SU-DHL-6 (cell line): Measurements from ENCODE around the gene MOAP1.

Experiments
- H2AFZ ChIP-seq: fragments of 200-600 bp; sonication (generic); 2 replicates; pipeline ENCODE4 v1.6.1; 2014; ENCODE audit warnings: low read depth, mild to moderate bottlenecking, moderate library complexity, mixed read lengths, antibody characterized with exemption, low read length; ENCODE audit not compliant: severe bottlenecking
- H3F3A ChIP-seq: fragments of 200-600 bp; shearing (Covaris generic); 2 replicates; pipeline ENCODE4 v1.6.0; 2016; ENCODE audit warnings: antibody characterized with exemption, mild to moderate bottlenecking; ENCODE audit not compliant: insufficient read depth
- H3K27ac ChIP-seq: fragments of 200-600 bp; sonication (generic); 2 replicates; pipeline ENCODE4 v1.5.1; 2016; ENCODE audit warnings: low read depth, mild to moderate bottlenecking, low read length, moderate library complexity, mixed read lengths
- H3K27me3 ChIP-seq: fragments of 200-600 bp; sonication (generic), shearing (Covaris generic); 2 replicates; pipeline ENCODE4 v1.6.0; 2014; ENCODE audit warnings: mild to moderate bottlenecking, low read length
- H3K36me3 ChIP-seq: fragments of 200-600 bp; sonication (generic); 2 replicates; pipeline ENCODE4 v1.6.1; 2014; ENCODE audit warnings: mild to moderate bottlenecking, low read length, mixed read lengths
- H3K4me2 ChIP-seq: fragments of 300-600, 200-600 bp; shearing (Covaris generic), sonication (generic); 2 replicates; pipeline ENCODE4 v1.6.0; 2014; ENCODE audit warnings: low read length, low read depth, mild to moderate bottlenecking; ENCODE audit not compliant: poor library complexity, severe bottlenecking
- H3K4me3 ChIP-seq: fragments of 200-600 bp; sonication (generic); 2 replicates; pipeline ENCODE4 v1.5.1; 2014; ENCODE audit warnings: antibody characterized with exemption, low read length, mild to moderate bottlenecking, mixed read lengths; ENCODE audit not compliant: insufficient read depth, poor library complexity, severe bottlenecking
- H3K79me2 ChIP-seq: fragments of 200-600 bp; sonication (generic); 2 replicates; pipeline ENCODE4 v1.6.1; 2014; ENCODE audit warnings: mild to moderate bottlenecking, low read length, moderate library complexity; ENCODE audit not compliant: insufficient read depth
- H3K9ac ChIP-seq: fragments of 200-600 bp; sonication (generic); 2 replicates; pipeline ENCODE4 v1.7.0; 2014; ENCODE audit warnings: mild to moderate bottlenecking, low read length
- H3K9me2 ChIP-seq: fragments of 200-600 bp; sonication (generic); replicated peaks from 2 replicates; pipeline ENCODE4 v1.6.1; 2014; ENCODE audit warnings: low read length; ENCODE audit not compliant: insufficient read depth
- H3K9me3 ChIP-seq: fragments of 200-600 bp; sonication (generic); 2 replicates; pipeline ENCODE4 v1.6.1; 2014; ENCODE audit warnings: low read length, mixed read lengths; ENCODE audit not compliant: insufficient read depth
- H4K20me1 ChIP-seq: fragments of 200-600 bp; sonication (generic); 2 replicates; pipeline ENCODE4 v1.6.1; 2014; ENCODE audit warnings: low read depth, mild to moderate bottlenecking, antibody characterized with exemption, low read length, moderate library complexity, mixed read lengths
- CTCF ChIP-seq: fragments of 200-600 bp; sonication (generic); IDR thresholded peaks from one replicate; pipeline ENCODE4 v1.5.1; 2017; ENCODE audit warnings: antibody characterized with exemption, mild to moderate bottlenecking, low read length, moderate library complexity; ENCODE audit not compliant: insufficient read depth, poor library complexity, severe bottlenecking
- EZH2phosphoT487 ChIP-seq: fragments of 200-600 bp; sonication (generic), shearing (Covaris generic); conservative IDR thresholded peaks from 2 replicates; pipeline ENCODE4 v1.6.1; 2018; ENCODE audit warnings: mild to moderate bottlenecking, antibody characterized with exemption, low read length, moderate library complexity, mixed read lengths

The MOAP1 gene

GRCh38 chr14:93153121-93153520 is 31.6 kb downstream of the MOAP1 start:
- no peaks in the 10 kb centered on the region for H4K20me1 ChIP-seq
- H2AFZ ChIP-seq, result no peak overlapping the region
- no peak overlapping the region for H3K4me3 ChIP-seq
- no peaks in the 10 kb centered on the region for H3K36me3 ChIP-seq
- H3K27me3 ChIP-seq, result no peaks in the 10 kb centered on the region
- no peaks in the 10 kb centered on the region for H3K9me2 ChIP-seq
- H3K27ac ChIP-seq, result no peak overlapping the region
- H3K4me2 ChIP-seq, result no peak overlapping the region
- no peaks in the 10 kb centered on the region for H3K9me3 ChIP-seq
- TF ChIP-seq CTCF (no peak), EZH2phosphoT487 (no peak)
- no peaks in the 10 kb centered on the region for H3K79me2 ChIP-seq
- no peak overlapping the region for H3K9ac ChIP-seq
- no peaks in the 10 kb centered on the region for H3F3A ChIP-seq

GRCh38 chr14:93150227-93151208 is 34.2 kb downstream of the MOAP1 start:
- no peaks in the 10 kb centered on the region for H3K79me2 ChIP-seq
- no peaks in the 10 kb centered on the region for H3K36me3 ChIP-seq
- H2AFZ ChIP-seq, result no peak overlapping the region
- H3K27ac ChIP-seq, result no peak overlapping the region
- H3K4me2 ChIP-seq, result no peak overlapping the region
- H3K9ac ChIP-seq, result no peak overlapping the region
- no peak overlapping the region for H3K4me3 ChIP-seq
- no peaks in the 10 kb centered on the region for H3K9me3 ChIP-seq
- H3K27me3 ChIP-seq, result no peaks in the 10 kb centered on the region
- TF ChIP-seq EZH2phosphoT487 (no peak), CTCF (no peak)
- no peaks in the 10 kb centered on the region for H3F3A ChIP-seq
- H4K20me1 ChIP-seq, result no peaks in the 10 kb centered on the region
- H3K9me2 ChIP-seq, result no peaks in the 10 kb centered on the region

- H3K4me3 ChIP-seq, result no peak overlapping the region
- H3F3A ChIP-seq, result no peaks in the 10 kb centered on the region
- no peaks in the 10 kb centered on the region for H3K9me2 ChIP-seq
- no peak overlapping the region for H3K9ac ChIP-seq
- TF ChIP-seq EZH2phosphoT487 (no peak), CTCF (no peak)
- H4K20me1 ChIP-seq, result no peaks in the 10 kb centered on the region
- H3K9me3 ChIP-seq, result no peaks in the 10 kb centered on the region
- H3K36me3 ChIP-seq, result no peaks in the 10 kb centered on the region
- no peak overlapping the region for H3K4me2 ChIP-seq
- H3K27me3 ChIP-seq, result no peaks in the 10 kb centered on the region
- H3K79me2 ChIP-seq, result no peaks in the 10 kb centered on the region
- H3K27ac ChIP-seq, result no peak overlapping the region
- no peak overlapping the region for H2AFZ ChIP-seq
These were observed 35.7 kb downstream of the MOAP1 start for GRCh38 chr14:93148979-93149378.
